Stimulated activated naive CD8-positive, alpha-beta T cell treated with anti-CD3 and anti-CD28 coated beads, Interleukin-15, Interleukin-2, amounts not matched to agents 100 ng/mL and 50 ng/mL, for 24 hours (primary cell): Measurements from ENCODE around the gene CCN2.

Experiments used
- H3K27ac Mint-ChIP-seq: one replicate; pipeline ENCODE4 v1.8.0; 2021; ENCODE audit warnings: mild to moderate bottlenecking, mixed read lengths
- H3K27me3 Mint-ChIP-seq: one replicate; pipeline ENCODE4 v1.8.0; 2021; ENCODE audit warnings: mixed read lengths
- H3K36me3 Mint-ChIP-seq: one replicate; pipeline ENCODE4 v1.8.0; 2021; ENCODE audit warnings: low read depth, mixed read lengths
- H3K4me1 Mint-ChIP-seq: one replicate; pipeline ENCODE4 v1.8.0; 2021; ENCODE audit warnings: low read depth, mixed read lengths
- H3K4me3 Mint-ChIP-seq: one replicate; pipeline ENCODE4 v1.8.0; 2021; ENCODE audit warnings: mild to moderate bottlenecking, mixed read lengths
- H3K9me3 Mint-ChIP-seq: one replicate; pipeline ENCODE4 v1.8.0; 2021; ENCODE audit warnings: mixed read lengths

Gene CCN2

GRCh38 chr6:131954059-131954774, 3.0 kb upstream of the CCN2 start:
- no peaks in the 10 kb centered on the region for H3K36me3 Mint-ChIP-seq
- no peaks in the 10 kb centered on the region for H3K9me3 Mint-ChIP-seq
- no peak overlapping the region for H3K27ac Mint-ChIP-seq
- peaks cover 5% of the 10 kb centered on the region for H3K4me1 Mint-ChIP-seq
- no peak overlapping the region for H3K4me3 Mint-ChIP-seq
- peaks cover 54% of the 10 kb centered on the region for H3K27me3 Mint-ChIP-seq

GRCh38 chr6:131952886-131953509, 1.8 kb upstream of the CCN2 start:
- no peaks in the 10 kb centered on the region for H3K36me3 Mint-ChIP-seq
- H3K4me3 Mint-ChIP-seq = no peak overlapping the region
- H3K27ac Mint-ChIP-seq = no peak overlapping the region
- peaks cover 5% of the 10 kb centered on the region for H3K4me1 Mint-ChIP-seq
- peaks cover 61% of the 10 kb centered on the region for H3K27me3 Mint-ChIP-seq
- H3K9me3 Mint-ChIP-seq = no peaks in the 10 kb centered on the region

DNA sequence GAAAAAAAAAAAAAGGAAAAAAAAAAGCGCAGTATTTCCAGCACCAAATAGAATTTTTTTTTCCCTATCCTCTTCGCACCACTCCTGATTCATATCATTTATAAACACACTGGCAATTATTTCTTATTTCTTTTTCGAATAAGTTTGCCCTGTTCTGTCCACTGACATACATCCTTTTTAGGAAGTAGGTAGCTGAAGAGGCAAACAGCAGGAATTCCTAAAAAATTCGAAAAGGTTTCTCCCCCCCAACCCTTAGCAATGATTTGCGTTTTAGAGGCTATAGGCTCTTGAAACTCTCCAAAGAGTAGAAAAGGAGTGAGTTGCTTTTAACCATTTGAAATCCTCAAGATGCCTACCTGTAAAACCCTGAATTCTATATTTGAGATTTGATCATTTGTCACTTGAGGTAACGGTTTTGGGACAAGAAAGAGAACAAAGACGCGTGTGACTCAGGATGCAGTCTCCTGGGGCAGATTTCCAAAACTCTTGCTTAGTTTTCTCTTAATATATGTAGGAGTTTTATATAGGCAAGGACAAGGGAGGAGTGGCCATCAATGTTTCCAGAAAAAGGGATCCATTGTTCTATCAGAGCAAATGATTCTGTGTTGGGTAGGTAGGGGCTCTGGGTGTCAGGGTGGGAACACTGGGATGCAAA, 531 bp upstream of the CCN2 start:
- Mint-ChIP-seq H3K27me3 (peaks cover 70% of the 10 kb centered on the region), H3K36me3 (no peaks in the 10 kb centered on the region), H3K4me3 (peak overlapping the region; percentile 48), H3K9me3 (no peaks in the 10 kb centered on the region), H3K27ac (no peak overlapping the region), H3K4me1 (peaks cover 5% of the 10 kb centered on the region)

DNA sequence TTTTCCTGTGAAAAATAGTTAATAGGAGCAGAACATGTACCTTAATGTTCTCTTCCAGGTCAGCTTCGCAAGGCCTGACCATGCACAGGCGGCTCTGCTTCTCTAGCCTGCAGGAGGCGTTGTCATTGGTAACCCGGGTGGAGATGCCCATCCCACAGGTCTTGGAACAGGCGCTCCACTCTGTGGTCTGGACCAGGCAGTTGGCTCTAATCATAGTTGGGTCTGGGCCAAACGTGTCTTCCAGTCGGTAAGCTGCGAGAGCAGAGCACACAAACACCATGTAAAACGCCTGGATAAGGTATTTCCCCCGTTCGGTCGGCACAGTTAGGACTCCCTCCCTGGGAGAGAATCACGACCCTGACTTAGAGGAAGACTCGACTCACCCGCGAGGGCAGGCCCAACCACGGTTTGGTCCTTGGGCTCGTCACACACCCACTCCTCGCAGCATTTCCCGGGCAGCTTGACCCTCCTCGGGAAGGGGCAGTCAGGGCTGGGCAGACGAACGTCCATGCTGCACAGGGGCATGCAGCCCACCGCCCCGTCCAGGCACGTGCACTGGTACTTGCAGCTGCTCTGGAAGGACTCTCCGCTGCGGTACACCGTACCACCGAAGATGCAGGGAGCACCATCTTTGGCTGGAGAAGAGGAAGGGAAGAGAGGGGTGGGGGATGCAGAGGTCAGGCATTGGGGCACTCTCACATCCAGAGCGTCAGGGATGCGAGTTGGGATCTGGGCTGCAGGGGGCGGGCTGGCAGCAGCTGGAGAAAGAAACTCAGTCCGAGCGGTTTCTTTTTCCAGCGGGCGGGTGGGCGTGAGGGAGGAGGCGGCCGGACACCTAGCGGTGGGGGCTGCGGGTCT, 1.0 kb downstream of the CCN2 start:
- H3K4me1 Mint-ChIP-seq = peaks cover 5% of the 10 kb centered on the region
- no peaks in the 10 kb centered on the region for H3K9me3 Mint-ChIP-seq
- peaks cover 76% of the 10 kb centered on the region for H3K27me3 Mint-ChIP-seq
- H3K27ac Mint-ChIP-seq = no peak overlapping the region
- no peaks in the 10 kb centered on the region for H3K36me3 Mint-ChIP-seq
- peak overlapping the region; percentile 73 for H3K4me3 Mint-ChIP-seq

DNA sequence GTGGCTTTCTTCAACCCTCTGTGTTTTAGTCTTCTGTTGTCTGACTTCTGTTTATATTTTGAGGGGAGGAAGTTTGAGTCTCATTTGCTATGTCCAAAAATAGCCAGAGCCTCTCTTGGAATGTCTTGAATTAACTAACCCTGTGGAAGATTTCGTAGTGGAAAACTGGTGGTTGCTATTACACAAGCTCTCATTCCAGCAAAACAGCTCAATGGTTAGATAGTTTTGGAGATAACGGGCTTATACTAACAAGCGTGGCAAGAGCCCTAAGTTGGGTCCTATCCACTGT, 1.6 kb downstream of the CCN2 start:
- H3K9me3 Mint-ChIP-seq = no peaks in the 10 kb centered on the region
- peak overlapping the region; percentile 31 for H3K4me3 Mint-ChIP-seq
- H3K27me3 Mint-ChIP-seq = peaks cover 70% of the 10 kb centered on the region
- H3K4me1 Mint-ChIP-seq = peaks cover 5% of the 10 kb centered on the region
- no peaks in the 10 kb centered on the region for H3K36me3 Mint-ChIP-seq
- no peak overlapping the region for H3K27ac Mint-ChIP-seq

DNA sequence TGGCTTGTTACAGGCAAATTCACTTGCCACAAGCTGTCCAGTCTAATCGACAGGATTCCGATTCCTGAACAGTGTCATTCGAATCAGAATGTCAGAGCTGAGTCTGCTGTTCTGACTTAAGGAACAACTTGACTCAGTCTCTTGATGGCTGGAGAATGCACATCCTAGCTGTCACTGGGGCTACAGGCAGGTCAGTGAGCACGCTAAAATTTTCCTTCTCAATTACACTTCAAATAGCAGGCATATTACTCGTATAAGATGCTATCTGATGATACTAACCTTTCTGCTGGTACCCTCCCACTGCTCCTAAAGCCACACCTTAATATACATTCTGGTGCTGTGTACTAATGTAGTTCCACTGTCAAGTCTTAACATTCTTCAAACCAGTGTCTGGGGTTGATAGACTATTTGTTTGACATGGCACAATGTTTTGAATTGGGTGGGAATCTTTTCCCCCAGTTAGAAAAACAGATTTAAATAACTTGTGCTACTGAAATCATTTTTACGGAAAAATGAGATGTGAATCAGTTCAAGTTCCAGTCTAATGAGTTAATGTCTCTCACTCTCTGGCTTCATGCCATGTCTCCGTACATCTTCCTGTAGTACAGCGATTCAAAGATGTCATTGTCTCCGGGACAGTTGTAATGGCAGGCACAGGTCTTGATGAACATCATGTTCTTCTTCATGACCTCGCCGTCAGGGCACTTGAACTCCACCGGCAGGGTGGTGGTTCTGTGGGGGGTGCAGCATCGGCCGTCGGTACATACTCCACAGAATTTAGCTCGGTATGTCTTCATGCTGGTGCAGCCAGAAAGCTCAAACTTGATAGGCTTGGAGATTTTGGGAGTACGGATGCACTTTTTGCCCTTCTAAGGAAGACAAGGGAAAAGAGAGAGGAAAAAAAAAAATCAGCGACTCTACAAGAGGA, 2.2 kb downstream of the CCN2 start:
- H3K27me3 Mint-ChIP-seq = peaks cover 67% of the 10 kb centered on the region
- no peaks in the 10 kb centered on the region for H3K9me3 Mint-ChIP-seq
- H3K4me1 Mint-ChIP-seq = peaks cover 5% of the 10 kb centered on the region
- no peaks in the 10 kb centered on the region for H3K36me3 Mint-ChIP-seq
- peak overlapping the region; percentile 31 for H3K4me3 Mint-ChIP-seq
- H3K27ac Mint-ChIP-seq = no peak overlapping the region

- peaks cover 63% of the 10 kb centered on the region for H3K27me3 Mint-ChIP-seq
- no peak overlapping the region for H3K4me3 Mint-ChIP-seq
- H3K9me3 Mint-ChIP-seq = no peaks in the 10 kb centered on the region
- no peaks in the 10 kb centered on the region for H3K36me3 Mint-ChIP-seq
- H3K27ac Mint-ChIP-seq = no peak overlapping the region
- H3K4me1 Mint-ChIP-seq = peaks cover 5% of the 10 kb centered on the region
Measured at GRCh38 chr6:131947986-131948661, 3.0 kb downstream of the CCN2 start.

GRCh38 chr6:131946992-131947955, 3.9 kb downstream of the CCN2 start:
- peaks cover 55% of the 10 kb centered on the region for H3K27me3 Mint-ChIP-seq
- no peaks in the 10 kb centered on the region for H3K9me3 Mint-ChIP-seq
- H3K27ac Mint-ChIP-seq = no peak overlapping the region
- no peak overlapping the region for H3K4me3 Mint-ChIP-seq
- no peaks in the 10 kb centered on the region for H3K36me3 Mint-ChIP-seq
- peaks cover 5% of the 10 kb centered on the region for H3K4me1 Mint-ChIP-seq

DNA sequence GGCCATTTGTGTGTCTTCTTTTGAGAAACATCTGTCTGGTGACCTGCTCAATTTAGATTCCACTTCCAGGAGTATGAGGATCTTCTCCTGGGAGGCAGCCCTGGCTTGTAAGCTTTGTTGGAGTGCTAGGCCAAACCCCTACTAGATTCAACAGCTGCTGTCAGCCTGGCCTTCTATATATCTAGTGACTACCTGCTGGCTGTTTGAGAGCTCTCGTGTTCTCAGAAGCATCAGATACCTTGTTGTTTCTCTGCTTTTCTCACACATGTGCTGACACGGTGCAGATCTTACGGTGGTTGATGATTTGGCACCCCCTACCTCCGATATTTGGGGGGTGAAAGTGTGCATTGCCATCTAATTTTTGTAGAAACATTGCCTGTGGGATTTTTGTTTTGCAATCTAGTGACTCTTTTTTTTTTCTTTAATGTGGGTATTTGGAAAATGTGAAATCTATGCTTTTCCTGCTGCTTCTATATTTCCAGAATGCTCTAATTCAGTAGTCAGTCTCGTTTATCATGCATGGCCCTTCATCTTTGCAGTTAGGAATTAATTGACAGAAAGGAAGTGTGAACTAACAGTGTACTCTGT, 4.7 kb downstream of the CCN2 start:
- Mint-ChIP-seq H3K4me3 (no peak overlapping the region), H3K27ac (no peak overlapping the region), H3K36me3 (no peaks in the 10 kb centered on the region), H3K4me1 (peaks cover 5% of the 10 kb centered on the region), H3K9me3 (no peaks in the 10 kb centered on the region), H3K27me3 (peaks cover 47% of the 10 kb centered on the region)

DNA sequence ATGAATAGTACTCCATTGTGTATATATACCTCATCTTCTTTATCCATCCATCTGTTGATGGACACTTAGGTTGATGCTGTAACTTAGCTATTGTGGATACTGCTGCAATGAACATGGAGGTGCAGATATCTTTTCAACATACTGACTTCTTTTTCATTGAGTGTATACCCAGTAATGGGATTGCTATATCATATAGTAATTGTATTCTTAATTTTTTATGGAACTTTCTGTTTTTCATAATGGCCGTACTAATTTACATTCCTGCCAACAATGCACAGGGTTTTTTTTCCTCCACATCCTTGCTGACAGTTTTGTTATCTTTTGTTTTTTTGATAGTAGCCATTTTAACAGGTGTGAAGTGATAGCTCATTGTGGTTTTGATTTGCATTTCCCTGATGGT, 5.2 kb downstream of the CCN2 start:
- Mint-ChIP-seq H3K4me3 (no peak overlapping the region), H3K9me3 (no peaks in the 10 kb centered on the region), H3K36me3 (no peaks in the 10 kb centered on the region), H3K27me3 (peaks cover 44% of the 10 kb centered on the region), H3K27ac (no peak overlapping the region), H3K4me1 (peaks cover 5% of the 10 kb centered on the region)

DNA sequence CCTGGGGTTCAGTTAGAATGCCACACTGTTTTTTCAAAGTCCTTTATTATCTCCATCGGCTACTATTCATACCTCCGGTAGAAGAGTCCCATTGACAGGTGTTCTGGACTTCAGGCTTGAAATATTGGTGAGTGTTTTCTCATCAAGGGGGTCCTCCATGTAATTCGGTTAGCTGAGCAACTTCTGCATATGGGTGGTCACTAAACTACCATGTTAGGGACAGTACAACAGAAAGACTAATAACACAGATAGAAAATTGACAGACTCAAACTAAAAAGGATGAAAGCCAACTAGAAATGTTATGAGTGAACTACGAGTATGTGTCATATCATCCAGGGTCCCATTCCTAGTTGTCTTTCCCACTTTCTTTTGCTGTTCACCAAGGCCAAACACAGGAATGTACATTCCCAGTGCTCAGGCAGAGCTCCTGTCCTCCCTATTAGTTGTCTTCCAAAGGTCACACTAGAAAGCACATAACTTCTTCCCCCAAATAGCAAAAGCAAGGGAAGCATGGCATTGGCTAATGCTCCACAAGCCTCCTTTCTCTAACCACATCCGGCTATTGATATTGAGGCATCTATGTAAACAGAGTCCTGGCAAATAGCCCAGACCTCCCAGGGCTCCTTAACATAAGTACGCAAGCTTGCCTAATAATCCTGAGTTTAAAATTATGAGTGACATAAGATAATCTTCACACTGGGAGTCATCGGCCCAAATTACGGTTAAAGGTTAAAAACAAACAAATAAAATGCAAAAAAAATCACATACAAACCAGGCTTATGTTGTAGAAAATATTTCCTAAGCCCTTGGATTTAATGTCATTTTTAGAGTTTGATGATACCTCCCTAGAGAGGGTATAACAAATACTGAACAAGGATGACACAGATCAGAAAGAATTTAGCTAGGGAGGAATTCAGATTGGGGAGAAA, 13.2 kb downstream of the CCN2 start:
- peaks cover 19% of the 10 kb centered on the region for H3K27me3 Mint-ChIP-seq
- H3K4me1 Mint-ChIP-seq = no peaks in the 10 kb centered on the region
- no peaks in the 10 kb centered on the region for H3K36me3 Mint-ChIP-seq
- H3K4me3 Mint-ChIP-seq = no peak overlapping the region
- no peaks in the 10 kb centered on the region for H3K9me3 Mint-ChIP-seq
- H3K27ac Mint-ChIP-seq = no peak overlapping the region

DNA sequence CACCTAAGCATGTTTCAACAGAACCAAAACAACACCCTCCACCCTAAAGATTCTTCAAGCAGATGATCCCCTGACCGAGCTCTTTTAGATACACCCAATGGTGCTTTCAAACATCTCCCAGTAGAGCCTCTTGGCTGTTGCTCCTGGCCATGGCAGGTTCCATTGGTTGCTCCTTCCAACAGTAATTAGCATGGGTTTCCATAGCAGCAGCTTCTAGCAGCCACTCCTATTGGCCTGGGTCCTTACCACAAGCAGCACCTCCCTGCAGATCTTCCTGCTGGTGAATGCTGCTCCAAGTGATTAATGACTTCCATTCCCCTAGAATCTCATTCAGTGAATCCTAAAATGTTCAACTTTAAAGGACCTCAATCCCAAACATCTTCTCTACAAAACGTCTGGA, 13.9 kb downstream of the CCN2 start:
- H3K4me3 Mint-ChIP-seq = no peak overlapping the region
- H3K36me3 Mint-ChIP-seq = no peaks in the 10 kb centered on the region
- H3K27ac Mint-ChIP-seq = no peak overlapping the region

More for the DNA sequence above, 13.9 kb downstream of the CCN2 start:
- Mint-ChIP-seq H3K27me3 (peaks cover 19% of the 10 kb centered on the region), H3K9me3 (no peaks in the 10 kb centered on the region), H3K4me1 (no peaks in the 10 kb centered on the region)
